ENCODE measurements around the gene SETD7.

DNA sequence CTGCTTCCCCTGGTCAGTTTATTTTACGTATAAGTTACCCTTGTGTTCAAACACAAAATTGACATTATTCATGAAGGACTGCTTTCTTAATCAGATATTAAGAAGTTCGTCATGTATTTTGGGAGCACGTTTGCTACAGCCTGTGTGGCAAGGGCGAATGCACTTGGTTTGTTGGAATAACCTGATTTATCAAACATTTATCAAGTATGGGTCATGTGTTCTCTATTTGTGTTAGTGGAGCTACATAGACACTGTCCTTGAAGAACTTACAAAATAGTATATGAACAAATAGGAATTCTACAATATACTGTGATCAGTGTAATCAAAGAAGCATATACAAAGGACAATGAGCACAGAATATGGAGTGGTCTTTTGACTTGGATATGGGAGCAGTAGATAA lies 79.7 kb downstream of the SETD7 start:
- TF ChIP-seq POLR2A (IDR thresholded peaks at IDR 0.05) (no peak), CTCF (IDR thresholded peaks at IDR 0.05) (no peak)

Measured in esophagus squamous epithelium (tissue), 4 donors.